CD4-positive, alpha-beta T cell (primary cell): ENCODE measurements around the gene LBX2. TPM values are rescaled to one million over a fixed set of nuclear protein-coding genes. Genes with fewer than 3 reads are reported as not detected.
"Not testable (repeated sequence)": the region's sequence is repeated elsewhere in the genome, so short reads cannot be mapped to it uniquely, and the experiment has no call there.

Source experiments
- ATAC-seq: fragments of 200-7000 bp; cut with Tn5 transposase; one replicate; pipeline ENCODE4 v1.10.0; 2022; ENCODE audit warnings: mild to moderate bottlenecking; ENCODE audit not compliant: poor library complexity
- CTCF ChIA-PET: fragments of 350-600 bp; sonication (Branson Sonifier 250); formaldehyde crosslinking; loops from one replicate; lab custom pipeline; 2021; ENCODE audit warnings: antibody characterized with exemption, inconsistent platforms; lab: Charles Lee
- POLR2A ChIA-PET: fragments of 350-600 bp; sonication (Branson Sonifier 250); formaldehyde crosslinking; loops from one replicate; lab custom pipeline; 2021; ENCODE audit warnings: antibody characterized with exemption, inconsistent platforms; lab: Charles Lee
- DNase-seq, 14 experiments: peaks; one replicate each; pipeline ENCODE4 v3.0.0-alpha.2; 2013 to 2020; ENCODE audit warnings: mixed read lengths in 2 of 14
- H3K27ac ChIP-seq, 2 donors: one replicate each; pipeline versions ENCODE4 v1.5.1 to v1.7.0; 2013; ENCODE audit warnings: low read length in 2 of 2, low read depth in 1 of 2, mild to moderate bottlenecking in 1 of 2
- H3K27me3 ChIP-seq, 2 experiments: 1 replicate in 1 of 2; 2 replicates in 1 of 2; pipeline versions ENCODE4 v1.6.1 to v1.7.0; 2013; ENCODE audit warnings: low read length in 2 of 2, control low read depth in 1 of 2, mild to moderate bottlenecking in 1 of 2, moderate library complexity in 1 of 2; ENCODE audit not compliant: insufficient read depth in 2 of 2, control insufficient read depth in 1 of 2
- H3K36me3 ChIP-seq: one replicate; pipeline ENCODE4 v1.6.1; 2013; ENCODE audit warnings: low read length, control low read depth; ENCODE audit not compliant: insufficient read depth
- H3K4me1 ChIP-seq: one replicate; pipeline ENCODE4 v1.6.1; 2013; ENCODE audit warnings: low read length, control low read depth; ENCODE audit not compliant: insufficient read depth
- H3K4me3 ChIP-seq: one replicate; pipeline ENCODE4 v1.5.1; 2013; ENCODE audit warnings: mild to moderate bottlenecking, low read length, moderate library complexity
- H3K9me3 ChIP-seq, 2 experiments: 1 replicate in 1 of 2; 2 replicates in 1 of 2; pipeline versions ENCODE4 v1.6.1 to v1.7.0; 2013; ENCODE audit warnings: low read length in 2 of 2, mild to moderate bottlenecking in 2 of 2, control low read depth in 1 of 2, moderate library complexity in 1 of 2; ENCODE audit not compliant: control insufficient read depth in 1 of 2, insufficient read depth in 1 of 2
- H3K27ac Mint-ChIP-seq: one replicate; pipeline ENCODE4 v1.8.0; 2020; ENCODE audit warnings: mixed read lengths
- H3K27me3 Mint-ChIP-seq: one replicate; pipeline ENCODE4 v1.8.0; 2021; ENCODE audit warnings: mixed read lengths
- H3K36me3 Mint-ChIP-seq: one replicate; pipeline ENCODE4 v1.8.0; 2021; ENCODE audit warnings: low read depth, mixed read lengths
- H3K4me1 Mint-ChIP-seq: one replicate; pipeline ENCODE4 v1.8.0; 2021; ENCODE audit warnings: low read depth, mixed read lengths
- H3K4me3 Mint-ChIP-seq: one replicate; pipeline ENCODE4 v1.8.0; 2020; ENCODE audit warnings: mild to moderate bottlenecking, mixed read lengths
- H3K9me3 Mint-ChIP-seq: one replicate; pipeline ENCODE4 v1.8.0; 2020; ENCODE audit warnings: mixed read lengths
- CTCF ChIP-seq: fragments of 200-600 bp; IDR thresholded peaks from one replicate; pipeline ENCODE4 v1.8.0; 2022; ENCODE audit warnings: antibody characterized with exemption, mild to moderate bottlenecking
- intact Hi-C, 2 experiments: fragments of 100-400 bp; cut with DNase I in 1 of 2; cut with micrococcal nuclease in 1 of 2; formaldehyde crosslinking; loops; one replicate each; pipeline versions ENCODE4 v1.15.1 to v1.9.0; 2023 to 2025; cut with DNase I, micrococcal nuclease
- total RNA-seq, 174 experiments: library from RNA in 2 of 174; stranded (reverse) in 2 of 174; gene quantifications; one replicate each; pipeline ENCODE4 v1.2.3 and lab custom pipeline; 2021 to 2026

The LBX2 gene
- total RNA-seq, 2 experiments from 2014 or later: not detected

GRCh38 chr2:74488643-74489481 lies 10.5 kb downstream of the LBX2 start:
- H3K27me3 Mint-ChIP-seq: no peaks in the 10 kb centered on the region
- DNase-seq: no peak
- peaks cover 78% of the 10 kb centered on the region for H3K36me3 Mint-ChIP-seq
- Histone ChIP-seq H3K4me3 (no peak overlapping the region), H3K36me3 (peaks cover 66% of the 10 kb centered on the region), H3K27ac (no peak overlapping the region), H3K27me3 (no peaks in the 10 kb centered on the region), H3K4me1 (peaks cover 4% of the 10 kb centered on the region), H3K9me3 (no peaks in the 10 kb centered on the region)
- no peak overlapping the region for H3K27ac Mint-ChIP-seq
- H3K4me3 Mint-ChIP-seq: no peak overlapping the region
- no peak for ATAC-seq
- ChIA-PET CTCF (no interaction called here), POLR2A (interaction anchor here (0.7 to 0.9 kb wide), 3 partner anchors 15 to 34 kb away, joined by 3 read pairs; partner anchors contain the start of gene INO80B)
- H3K9me3 Mint-ChIP-seq: no peaks in the 10 kb centered on the region
- peaks cover 4% of the 10 kb centered on the region for H3K4me1 Mint-ChIP-seq
- no peak for TF ChIP-seq CTCF
- intact Hi-C loops: no loop called here

GRCh38 chr2:74486141-74486540 lies 13.3 kb downstream of the LBX2 start:
- CTCF ChIA-PET: no interaction called here
- Mint-ChIP-seq H3K36me3 (peaks cover 62% of the 10 kb centered on the region), H3K4me1 (peaks cover 17% of the 10 kb centered on the region), H3K27me3 (no peaks in the 10 kb centered on the region), H3K9me3 (no peaks in the 10 kb centered on the region), H3K4me3 (no peak overlapping the region), H3K27ac (no peak overlapping the region)
- Histone ChIP-seq H3K4me3 (no peak overlapping the region), H3K4me1 (peaks cover 24% of the 10 kb centered on the region), H3K27ac (no peak overlapping the region), H3K36me3 (peaks cover 40% of the 10 kb centered on the region), H3K27me3 (no peaks in the 10 kb centered on the region), H3K9me3 (no peaks in the 10 kb centered on the region)
- ATAC-seq (no peak), DNase-seq (no peak)
- POLR2A ChIA-PET: no interaction called here
- no peak for TF ChIP-seq CTCF
- intact Hi-C loops: no loop called here

GRCh38 chr2:74483675-74484164 lies 15.7 kb downstream of the LBX2 start:
- DNase-seq, H3K27me3 Mint-ChIP-seq, H3K9me3 Mint-ChIP-seq, H3K27me3 ChIP-seq, H3K9me3 ChIP-seq, ATAC-seq: not testable (repeated sequence)
- ChIA-PET POLR2A (interaction anchor here (0.8 to 6.9 kb wide), 13 partner anchors 11 to 106 kb away, joined by 5 to 169 read pairs (median 16); partner anchors contain the start of genes AUP1, C2orf81, DQX1 and HTRA2), CTCF (interaction anchor here (0.6 to 4.6 kb wide), 20 partner anchors 9 to 1250 kb away, joined by 3 to 61 read pairs (median 6); partner anchors contain the start of genes AUP1, C2orf81, CCT7 and HTRA2)
- H3K27ac Mint-ChIP-seq: peak overlapping the region; percentile 97
- peaks cover 26% of the 10 kb centered on the region for H3K4me1 Mint-ChIP-seq
- peaks cover 56% of the 10 kb centered on the region for H3K36me3 Mint-ChIP-seq
- Histone ChIP-seq H3K4me1 (peaks cover 31% of the 10 kb centered on the region), H3K27ac (peak overlapping the region in 1 of 2 donors; percentile 94), H3K4me3 (peak overlapping the region; percentile 77), H3K36me3 (peaks cover 28% of the 10 kb centered on the region)
- H3K4me3 Mint-ChIP-seq: peak overlapping the region; percentile 99
- intact Hi-C loops: loop anchor here (1.0 to 5.0 kb wide), 8 partner anchors 11 to 394 kb away; partner anchors contain the start of genes AUP1 (in 1 of the 2), C2orf81 (in 1 of the 2), HTRA2 (in 1 of the 2) and INO80B (in 1 of the 2)
